ENCODE data around the gene OR1J2. TPM values are rescaled to one million over a fixed set of nuclear protein-coding genes. Genes with fewer than 3 reads are reported as not detected.

OR1J2 gene, protein sequence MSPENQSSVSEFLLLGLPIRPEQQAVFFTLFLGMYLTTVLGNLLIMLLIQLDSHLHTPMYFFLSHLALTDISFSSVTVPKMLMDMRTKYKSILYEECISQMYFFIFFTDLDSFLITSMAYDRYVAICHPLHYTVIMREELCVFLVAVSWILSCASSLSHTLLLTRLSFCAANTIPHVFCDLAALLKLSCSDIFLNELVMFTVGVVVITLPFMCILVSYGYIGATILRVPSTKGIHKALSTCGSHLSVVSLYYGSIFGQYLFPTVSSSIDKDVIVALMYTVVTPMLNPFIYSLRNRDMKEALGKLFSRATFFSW
- total RNA-seq: not detected

DNA sequence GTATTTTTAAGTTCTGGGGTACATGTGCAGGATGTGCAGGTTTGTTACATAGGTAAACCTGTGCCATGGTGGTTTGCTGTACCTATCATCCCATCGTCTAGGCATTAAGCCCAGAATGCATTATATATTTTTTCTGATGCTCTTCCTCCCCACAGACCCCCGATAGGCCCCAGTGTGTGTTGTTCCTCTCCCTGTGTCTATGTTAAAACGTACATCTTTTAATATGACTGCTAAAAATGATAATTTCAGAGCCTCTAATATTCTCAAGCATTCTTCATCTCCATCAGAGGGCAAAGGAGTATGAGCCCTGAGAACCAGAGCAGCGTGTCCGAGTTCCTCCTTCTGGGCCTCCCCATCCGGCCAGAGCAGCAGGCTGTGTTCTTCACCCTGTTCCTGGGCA is at the start of gene OR1J2:
Gene OR1J2, plus strand, starts transcription at position 301 of the 400 bp plus-strand sequence. Its CDS starts 0 bp downstream, at position 301.
- WGBS, 2 donors: 76 to 81% methylated on average over 6 of the region's 6 CpGs
- TF ChIP-seq, protein P1, sequence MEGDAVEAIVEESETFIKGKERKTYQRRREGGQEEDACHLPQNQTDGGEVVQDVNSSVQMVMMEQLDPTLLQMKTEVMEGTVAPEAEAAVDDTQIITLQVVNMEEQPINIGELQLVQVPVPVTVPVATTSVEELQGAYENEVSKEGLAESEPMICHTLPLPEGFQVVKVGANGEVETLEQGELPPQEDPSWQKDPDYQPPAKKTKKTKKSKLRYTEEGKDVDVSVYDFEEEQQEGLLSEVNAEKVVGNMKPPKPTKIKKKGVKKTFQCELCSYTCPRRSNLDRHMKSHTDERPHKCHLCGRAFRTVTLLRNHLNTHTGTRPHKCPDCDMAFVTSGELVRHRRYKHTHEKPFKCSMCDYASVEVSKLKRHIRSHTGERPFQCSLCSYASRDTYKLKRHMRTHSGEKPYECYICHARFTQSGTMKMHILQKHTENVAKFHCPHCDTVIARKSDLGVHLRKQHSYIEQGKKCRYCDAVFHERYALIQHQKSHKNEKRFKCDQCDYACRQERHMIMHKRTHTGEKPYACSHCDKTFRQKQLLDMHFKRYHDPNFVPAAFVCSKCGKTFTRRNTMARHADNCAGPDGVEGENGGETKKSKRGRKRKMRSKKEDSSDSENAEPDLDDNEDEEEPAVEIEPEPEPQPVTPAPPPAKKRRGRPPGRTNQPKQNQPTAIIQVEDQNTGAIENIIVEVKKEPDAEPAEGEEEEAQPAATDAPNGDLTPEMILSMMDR (IDR thresholded peaks at IDR 0.05): no peak
- no peak for TF ChIP-seq POLR2A (IDR thresholded peaks at IDR 0.05)
- Histone ChIP-seq H3K36me3 (no peaks in the 10 kb centered on the region), H3K4me1 (no peaks in the 10 kb centered on the region), H3K27ac (no peak within 1 kb of the TSS), H3K9me3 (no peaks in the 10 kb centered on the region), H3K4me3 (no peak within 1 kb of the TSS), H3K27me3 (no peaks in the 10 kb centered on the region)
- DNase-seq: no peak
- intact Hi-C loops (cut with DNase I): no loop called here

DNA sequence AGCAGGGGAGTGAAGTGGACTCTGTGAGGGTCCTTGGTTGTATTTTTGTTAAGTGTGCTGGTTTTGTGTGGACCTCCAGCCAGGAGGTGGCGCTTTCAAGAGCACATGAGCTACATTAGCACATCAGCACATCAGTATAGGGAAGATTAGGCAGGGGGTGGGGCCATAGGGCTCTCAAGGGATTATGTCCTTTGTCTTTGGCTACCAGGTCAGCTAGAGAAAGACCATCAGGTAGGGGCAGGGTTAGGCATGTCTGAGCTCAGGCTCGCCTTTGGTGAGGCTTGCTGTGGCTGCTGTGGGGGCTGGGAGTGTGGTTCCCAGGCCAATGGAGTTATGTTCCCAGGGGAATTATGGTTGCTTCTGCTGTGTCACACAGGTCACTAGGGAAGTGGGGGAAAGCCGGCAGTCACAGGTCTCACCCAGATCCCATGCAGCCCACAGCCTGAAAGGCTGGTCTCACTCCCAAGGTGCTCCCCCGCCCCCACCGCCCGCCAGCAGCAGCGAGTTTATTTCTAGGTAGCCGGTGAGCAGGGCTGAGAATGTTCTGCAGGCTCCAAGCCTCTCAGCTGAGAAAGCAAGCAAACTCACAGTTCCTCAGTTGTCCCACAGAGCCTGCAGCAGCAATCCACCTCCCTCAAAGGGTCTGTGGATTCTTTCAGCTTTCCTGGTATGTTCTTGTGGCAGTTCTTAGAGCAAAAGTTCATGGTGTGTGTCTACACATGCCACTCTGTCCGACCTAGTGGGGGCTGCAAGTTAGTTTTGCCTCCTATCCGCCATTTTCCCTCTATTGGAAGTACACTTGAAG is 46.6 kb upstream of the OR1J2 start:
- DNase-seq: no peak
- TF ChIP-seq, protein P1 (IDR thresholded peaks at IDR 0.05): peak in 1 of 6 experiments; percentile 22
- TF ChIP-seq POLR2A (IDR thresholded peaks at IDR 0.05): no peak
- Histone ChIP-seq H3K4me1 (peaks cover 0 to 22% (median 14%) of the 10 kb centered on the region in 3 donors), H3K4me3 (peak overlapping the region in 3 of 4 donors; percentile 39 to 63 (median 47)), H3K27me3 (no peaks in the 10 kb centered on the region), H3K27ac (peak overlapping the region in 3 of 4 donors; percentile 16 to 56 (median 47)), H3K36me3 (no peaks in the 10 kb centered on the region), H3K9me3 (no peaks in the 10 kb centered on the region)
- intact Hi-C loops (cut with DNase I): loop anchor here (5.0 kb wide), 1 partner anchor 348 kb away; no protein-coding TSS in a partner anchor
- 78 to 89% methylated on average over 2 to 5 of the region's 10 CpGs for WGBS, 2 donors

DNA sequence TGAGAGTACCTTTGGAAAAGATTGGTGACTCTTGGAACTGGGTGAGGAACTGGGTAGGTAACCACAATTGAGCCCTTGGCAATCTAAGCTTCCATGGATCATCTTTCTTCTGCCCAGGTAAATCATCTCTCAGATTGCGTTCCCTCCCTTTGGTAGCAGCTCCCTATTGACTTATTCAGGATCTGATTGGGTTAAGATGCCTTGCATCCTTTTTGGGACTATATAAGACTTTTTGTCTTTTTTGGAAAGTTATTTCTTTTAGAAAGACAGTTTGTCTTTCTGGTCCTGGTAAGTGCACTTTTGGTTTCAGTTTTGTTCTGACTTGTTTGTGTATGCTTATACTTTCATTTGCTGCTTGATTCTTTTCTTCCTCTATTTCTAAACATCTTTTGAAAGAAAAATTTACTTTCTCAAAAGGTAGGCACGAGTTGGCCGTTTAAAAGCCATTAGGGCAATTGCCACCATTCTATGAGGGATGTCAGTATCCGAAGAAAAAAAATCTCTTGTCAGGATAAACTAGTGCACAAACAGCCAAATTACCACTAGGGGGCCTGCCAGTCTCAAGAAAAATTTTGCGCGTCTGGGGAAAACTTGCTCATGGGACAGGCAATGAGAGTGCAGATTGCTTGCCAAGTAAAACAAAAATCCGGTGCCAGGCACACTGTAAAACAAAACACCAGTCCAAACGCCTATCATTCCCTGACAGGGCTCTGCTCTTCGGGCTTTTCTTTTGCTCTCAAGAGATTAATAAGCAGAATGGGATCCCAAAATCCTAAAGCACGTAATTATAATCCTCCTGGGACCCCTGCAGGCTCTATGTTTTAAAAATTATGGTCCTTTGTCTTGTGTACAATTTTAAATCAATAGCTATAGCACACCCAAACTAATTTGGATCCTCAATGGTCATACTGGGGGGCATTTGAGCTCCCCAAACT is 45.7 kb upstream of the OR1J2 start:
- H3K27ac ChIP-seq: peak overlapping the region; percentile 16 to 56 (median 34)
- intact Hi-C loops (cut with DNase I): loop anchor here (5.0 kb wide), 1 partner anchor 347 kb away; no protein-coding TSS in a partner anchor
- H3K27me3 ChIP-seq: no peaks in the 10 kb centered on the region
- WGBS, 2 donors: 6 to 8% methylated on average over 9 to 10 of the region's 10 CpGs
- no peaks in the 10 kb centered on the region for H3K9me3 ChIP-seq
- H3K4me1 ChIP-seq: peaks cover 0 to 22% (median 14%) of the 10 kb centered on the region in 3 donors
- peak; percentile 26 for DNase-seq
- no peaks in the 10 kb centered on the region for H3K36me3 ChIP-seq
- H3K4me3 ChIP-seq: peak overlapping the region; percentile 20 to 63 (median 43)
- no peak for TF ChIP-seq POLR2A (IDR thresholded peaks at IDR 0.05)
- TF ChIP-seq, protein P1 (IDR thresholded peaks at IDR 0.05): peak; percentile 83 to 88 (median 86)

DNA sequence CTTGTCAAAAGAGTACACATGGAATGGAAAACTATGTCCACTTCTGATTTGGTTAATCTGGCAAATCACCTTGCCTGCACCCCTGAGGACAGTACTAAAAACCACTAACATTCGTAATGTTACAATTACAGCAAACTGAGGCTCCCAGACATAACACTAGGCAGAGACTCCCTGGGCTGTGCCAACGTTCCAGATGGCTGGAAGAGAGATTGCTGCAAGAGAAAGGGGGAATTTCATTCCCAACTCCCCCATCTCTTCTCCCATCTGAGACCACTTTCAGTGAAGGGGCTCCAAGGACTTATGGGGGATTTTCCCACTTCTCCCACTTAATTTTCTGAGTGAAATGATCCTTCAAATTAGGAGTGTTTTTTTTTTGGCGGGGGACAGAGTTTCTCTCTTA is 44.1 kb upstream of the OR1J2 start:
- DNase-seq: no peak
- intact Hi-C loops (cut with DNase I): no loop called here
- TF ChIP-seq, protein P1 (IDR thresholded peaks at IDR 0.05): no peak
- no peak for TF ChIP-seq POLR2A (IDR thresholded peaks at IDR 0.05)
- Histone ChIP-seq H3K9me3 (no peaks in the 10 kb centered on the region), H3K36me3 (no peaks in the 10 kb centered on the region), H3K4me1 (peaks cover 0 to 22% (median 14%) of the 10 kb centered on the region in 3 donors), H3K27me3 (no peaks in the 10 kb centered on the region), H3K4me3 (no peak overlapping the region), H3K27ac (no peak overlapping the region)
- WGBS, 2 donors: 70 to 73% methylated on average over 3 of the region's 3 CpGs
